IPS-20b (cell line): Measurements from ENCODE around the gene CAMK1D.
A peak's percentile ranks its signal among the peaks of the same experiment; 100 is the strongest.

Experiments
- H3K27ac ChIP-seq: one replicate; pipeline ENCODE4 v1.5.1; 2013; ENCODE audit warnings: low read length
- H3K27me3 ChIP-seq: 2 replicates; pipeline ENCODE4 v1.6.1; 2013; ENCODE audit warnings: mild to moderate bottlenecking, low read length, inconsistent platforms; ENCODE audit not compliant: insufficient read depth
- H3K36me3 ChIP-seq: 2 replicates; pipeline ENCODE4 v1.6.1; 2013; ENCODE audit warnings: low read depth, mild to moderate bottlenecking, inconsistent platforms, low read length, moderate library complexity; ENCODE audit not compliant: insufficient read depth
- H3K4me1 ChIP-seq: 2 replicates; pipeline ENCODE4 v1.6.1; 2013; ENCODE audit warnings: mild to moderate bottlenecking, control low read depth, inconsistent platforms, low read length, moderate library complexity; ENCODE audit not compliant: insufficient read depth
- H3K4me3 ChIP-seq: 2 replicates; pipeline ENCODE4 v1.5.1; 2013; ENCODE audit warnings: mild to moderate bottlenecking, low read length, inconsistent platforms
- H3K9ac ChIP-seq: 2 replicates; pipeline ENCODE4 v1.6.1; 2013; ENCODE audit warnings: low read depth, mild to moderate bottlenecking, inconsistent platforms, low read length, moderate library complexity
- H3K9me3 ChIP-seq: 2 replicates; pipeline ENCODE4 v1.6.1; 2013; ENCODE audit warnings: mild to moderate bottlenecking, low read depth, low read length, inconsistent platforms; ENCODE audit not compliant: insufficient read depth

Gene CAMK1D

DNA sequence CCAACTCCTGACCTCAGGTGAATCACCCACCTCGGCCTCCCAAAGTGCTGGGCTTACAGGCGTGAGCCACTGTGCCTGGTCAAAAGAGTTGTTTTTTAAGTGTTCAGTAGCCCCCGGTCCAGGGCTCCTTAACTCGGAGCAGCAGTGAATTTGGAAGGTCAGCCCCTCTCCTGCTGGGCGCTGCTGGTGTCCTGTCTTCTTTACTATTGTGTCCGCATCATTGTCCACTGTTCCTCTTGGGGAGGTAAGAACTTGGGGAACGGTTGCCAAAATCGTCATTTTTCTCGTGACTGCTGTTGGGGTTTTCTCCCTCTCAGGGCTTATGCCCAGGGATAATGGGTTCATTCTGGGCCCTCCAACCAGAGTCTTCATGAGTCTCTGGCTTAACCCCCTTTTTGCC lies 46.7 kb downstream of the CAMK1D start:
- Histone ChIP-seq H3K27me3 (no peaks in the 10 kb centered on the region), H3K27ac (no peak overlapping the region), H3K4me3 (no peak overlapping the region), H3K4me1 (peaks cover 9% of the 10 kb centered on the region; the same call in 1 of the 2 replicates), H3K9me3 (no peaks in the 10 kb centered on the region), H3K36me3 (no peaks in the 10 kb centered on the region), H3K9ac (no peak overlapping the region)

DNA sequence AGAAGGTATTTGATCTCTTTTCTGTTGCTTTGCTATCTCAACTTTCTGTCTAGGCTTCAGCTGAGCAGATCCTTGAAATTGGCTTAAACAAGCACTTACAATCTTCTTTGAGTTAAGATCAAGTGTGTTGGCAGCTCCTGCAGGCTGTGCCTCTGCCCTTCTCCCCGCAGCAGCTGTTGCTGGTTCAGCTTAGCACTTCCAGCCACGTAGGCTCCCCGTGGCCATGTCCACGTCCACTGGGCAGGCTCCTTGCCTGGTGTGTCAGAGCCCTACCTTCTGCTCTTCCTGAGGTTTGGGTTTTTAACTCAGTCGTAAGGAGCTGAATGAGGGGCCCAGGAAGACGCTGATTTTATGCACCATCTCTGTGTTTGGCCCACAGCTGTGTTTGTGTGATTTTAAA lies 47.2 kb downstream of the CAMK1D start:
- no peak overlapping the region for H3K4me3 ChIP-seq
- H3K9me3 ChIP-seq: no peaks in the 10 kb centered on the region
- no peaks in the 10 kb centered on the region for H3K27me3 ChIP-seq
- no peak overlapping the region for H3K9ac ChIP-seq
- H3K27ac ChIP-seq: no peak overlapping the region
- no peaks in the 10 kb centered on the region for H3K36me3 ChIP-seq
- peaks cover 9% of the 10 kb centered on the region; the same call in 1 of the 2 replicates for H3K4me1 ChIP-seq

DNA sequence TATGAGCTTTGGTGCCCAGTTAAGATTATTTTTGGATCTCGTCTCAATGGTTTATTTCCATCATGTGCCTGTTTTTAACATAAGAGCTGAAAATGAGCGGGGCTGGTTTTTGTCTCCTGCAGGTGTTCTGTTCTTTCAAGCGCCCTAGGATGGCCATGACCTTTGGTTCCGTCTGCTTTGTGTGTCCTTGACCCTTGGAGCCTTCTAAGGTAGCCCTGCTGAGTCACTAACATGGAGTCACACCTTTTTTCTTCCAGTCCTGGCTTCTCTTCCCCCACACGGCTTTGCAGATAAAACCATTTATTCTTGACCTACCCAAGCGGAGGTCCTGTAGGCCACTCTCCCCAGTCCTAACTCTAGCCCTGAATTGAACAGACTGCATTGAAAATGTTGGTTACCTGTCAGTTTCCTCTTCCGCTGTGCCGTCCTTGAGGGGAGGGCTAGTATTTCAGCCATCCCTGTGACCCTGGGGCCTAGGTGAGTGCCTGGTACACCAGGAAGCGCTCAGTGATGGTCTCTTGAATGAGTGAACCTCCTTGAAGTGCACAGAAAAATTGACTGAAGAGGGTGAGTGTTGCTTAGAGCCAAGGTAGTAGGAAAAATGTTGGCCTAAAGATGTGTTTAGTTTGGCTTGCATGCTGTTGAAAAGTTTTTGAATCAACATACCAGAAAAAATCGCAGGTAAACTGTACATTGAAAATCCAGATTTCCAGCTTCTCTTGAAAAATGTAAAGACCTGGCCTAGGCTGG lies 48.0 kb downstream of the CAMK1D start:
- Histone ChIP-seq H3K4me3 (no peak overlapping the region), H3K27me3 (no peaks in the 10 kb centered on the region), H3K4me1 (peaks cover 9% of the 10 kb centered on the region; the same call in 1 of the 2 replicates), H3K9ac (peak overlapping the region; percentile 44; the same call in 1 of the 2 replicates), H3K27ac (no peak overlapping the region), H3K36me3 (no peaks in the 10 kb centered on the region), H3K9me3 (no peaks in the 10 kb centered on the region)

DNA sequence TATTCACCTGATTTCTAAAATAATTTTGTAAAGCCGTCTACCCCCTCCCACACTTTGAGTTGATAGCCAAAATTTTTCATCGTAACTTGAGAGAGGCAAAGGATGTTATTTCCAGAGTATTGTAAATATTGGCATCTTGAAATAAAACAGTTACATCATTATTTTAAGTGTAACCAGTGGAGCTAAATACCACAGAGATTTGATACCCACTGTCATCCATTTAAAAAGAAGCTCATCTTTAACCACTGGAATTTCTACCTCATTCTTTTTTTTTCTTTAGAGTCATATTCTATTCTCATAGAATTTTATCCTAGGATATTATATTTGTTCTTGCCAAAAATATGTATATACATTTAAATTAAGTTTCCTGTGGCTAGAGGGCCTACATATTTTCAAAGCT lies 48.6 kb downstream of the CAMK1D start:
- H3K9me3 ChIP-seq: no peaks in the 10 kb centered on the region
- no peaks in the 10 kb centered on the region for H3K27me3 ChIP-seq
- H3K9ac ChIP-seq: peak overlapping the region; percentile 44; the same call in 1 of the 2 replicates
- H3K4me3 ChIP-seq: no peak overlapping the region
- H3K27ac ChIP-seq: no peak overlapping the region
- peaks cover 9% of the 10 kb centered on the region; the same call in 1 of the 2 replicates for H3K4me1 ChIP-seq
- no peaks in the 10 kb centered on the region for H3K36me3 ChIP-seq

DNA sequence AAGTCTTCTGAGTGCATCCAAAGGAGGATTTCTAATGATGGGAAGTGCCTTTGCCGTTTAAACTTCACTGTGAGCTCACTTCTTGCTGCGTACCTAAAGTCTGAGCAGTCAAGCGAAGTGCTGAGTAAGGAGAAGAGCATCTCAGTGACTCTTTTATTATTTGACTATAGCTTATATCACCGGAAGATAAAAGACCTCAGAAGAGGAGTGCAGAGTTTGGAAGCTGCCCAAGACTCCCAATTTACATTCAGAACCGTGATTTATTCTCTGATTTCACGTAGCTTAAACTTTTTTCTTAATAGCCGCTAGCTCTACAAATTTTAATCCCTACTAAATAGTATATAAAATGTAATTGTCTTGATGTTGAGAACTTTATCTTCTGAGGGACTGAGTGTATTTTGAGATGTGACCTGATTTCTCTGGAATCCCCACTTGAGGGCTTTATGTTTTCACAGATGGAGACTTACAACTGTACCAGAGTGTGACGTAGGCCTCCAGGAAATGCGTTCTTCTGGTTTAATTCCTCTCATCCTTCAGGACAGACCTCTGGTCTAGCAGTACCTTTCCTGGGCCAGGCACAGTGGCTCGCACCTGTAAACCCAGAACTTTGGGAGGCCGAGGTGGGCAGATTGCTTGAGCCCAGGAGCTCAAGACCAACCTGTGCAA lies 51.1 kb downstream of the CAMK1D start:
- Histone ChIP-seq H3K27me3 (no peaks in the 10 kb centered on the region), H3K9ac (no peak overlapping the region), H3K4me3 (no peak overlapping the region), H3K36me3 (no peaks in the 10 kb centered on the region), H3K27ac (no peak overlapping the region), H3K9me3 (no peaks in the 10 kb centered on the region), H3K4me1 (peaks cover 7% of the 10 kb centered on the region; the same call in 1 of the 2 replicates)

DNA sequence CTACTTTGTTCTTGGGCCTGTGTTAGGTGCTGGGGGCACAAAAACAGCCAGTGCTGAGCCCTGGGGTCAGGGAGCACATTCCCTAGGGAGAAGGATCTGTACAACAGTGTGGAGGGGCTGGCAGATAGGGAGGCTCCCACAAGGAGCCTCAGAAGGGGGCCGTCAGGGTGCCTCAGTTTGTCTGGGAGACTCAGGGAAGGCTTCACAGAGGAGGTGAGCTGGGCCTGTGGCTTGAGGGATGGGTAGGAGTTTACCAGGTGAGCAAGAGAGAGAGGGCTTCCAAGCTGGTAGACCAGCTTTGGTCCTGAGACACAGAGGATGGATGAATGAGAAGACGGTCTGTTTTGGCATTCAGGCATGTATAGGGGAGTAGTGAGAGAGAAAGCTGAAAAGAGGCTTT lies 52.1 kb downstream of the CAMK1D start:
- no peaks in the 10 kb centered on the region for H3K36me3 ChIP-seq
- H3K27ac ChIP-seq: no peak overlapping the region
- H3K4me1 ChIP-seq: peaks cover 7% of the 10 kb centered on the region; the same call in 1 of the 2 replicates
- H3K27me3 ChIP-seq: no peaks in the 10 kb centered on the region
- H3K9me3 ChIP-seq: no peaks in the 10 kb centered on the region
- H3K9ac ChIP-seq: no peak overlapping the region
- H3K4me3 ChIP-seq: no peak overlapping the region

DNA sequence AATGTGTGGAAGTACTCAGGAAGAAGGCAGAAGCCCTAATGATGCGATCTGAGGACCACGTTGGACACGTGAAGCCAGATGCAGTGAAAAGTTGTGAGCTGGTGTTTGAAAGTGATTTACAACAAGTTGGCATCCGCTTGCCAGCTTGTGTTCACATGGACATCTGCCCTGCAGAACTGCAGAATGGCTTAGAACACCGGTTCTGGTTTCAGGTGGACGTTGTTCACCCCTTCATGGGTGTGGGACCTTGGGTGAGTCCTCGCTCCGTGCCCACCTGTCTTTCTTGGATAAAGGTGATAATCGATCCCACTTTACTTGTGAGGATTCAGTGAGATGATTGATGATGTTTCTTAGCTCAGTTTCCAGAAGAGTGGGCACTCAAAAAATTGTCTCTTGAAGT lies 53.8 kb downstream of the CAMK1D start:
- Histone ChIP-seq H3K27ac (no peak overlapping the region), H3K27me3 (no peaks in the 10 kb centered on the region), H3K9me3 (no peaks in the 10 kb centered on the region), H3K4me1 (no peaks in the 10 kb centered on the region), H3K4me3 (no peak overlapping the region), H3K9ac (no peak overlapping the region), H3K36me3 (no peaks in the 10 kb centered on the region)

DNA sequence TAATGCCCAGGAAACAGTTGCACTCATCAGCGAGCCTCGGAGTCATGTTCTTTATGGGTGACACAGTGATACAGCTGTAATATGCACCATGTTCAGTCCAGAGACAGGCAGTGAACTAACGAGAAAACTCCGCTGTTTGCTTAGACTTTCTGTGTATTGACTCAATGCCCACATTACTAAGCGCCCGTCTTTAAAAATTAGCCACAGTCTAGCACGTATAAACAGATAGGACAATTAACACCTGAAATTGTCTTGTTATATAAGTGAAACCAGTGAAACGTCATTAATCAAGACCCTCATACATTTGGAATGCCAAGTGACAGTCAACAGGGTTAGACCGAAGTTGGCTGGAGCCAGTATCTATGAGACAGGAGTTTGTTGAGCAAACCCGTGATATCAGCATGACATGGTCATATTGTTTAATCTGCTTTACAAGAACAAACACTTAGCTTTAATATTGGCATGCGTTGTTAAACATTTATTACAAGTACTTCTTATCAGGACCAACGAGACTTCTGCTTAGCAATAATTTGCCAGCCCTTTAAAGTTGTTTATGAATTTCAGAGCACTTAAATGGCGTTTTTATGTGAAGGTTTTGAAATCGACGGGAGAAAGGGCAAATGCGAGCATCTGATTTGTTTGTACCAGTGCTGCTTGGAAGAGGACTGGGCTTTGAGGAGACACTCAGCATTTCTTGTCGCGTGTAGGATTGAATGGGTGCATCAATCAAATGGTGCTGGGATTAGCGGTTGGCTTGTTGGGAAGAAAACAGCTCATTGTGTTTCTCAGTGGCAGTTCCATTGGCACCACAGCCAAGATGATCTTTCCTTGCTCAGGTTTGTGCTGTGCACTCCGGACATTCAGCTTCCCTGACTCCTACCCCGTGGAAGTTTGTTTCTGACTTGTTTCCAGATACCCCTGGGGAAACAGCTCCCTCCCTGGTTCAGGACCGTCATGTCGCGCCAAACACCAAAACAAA lies 56.3 kb downstream of the CAMK1D start:
- Histone ChIP-seq H3K36me3 (no peaks in the 10 kb centered on the region), H3K9me3 (no peaks in the 10 kb centered on the region), H3K9ac (no peak overlapping the region), H3K4me3 (no peak overlapping the region), H3K27ac (no peak overlapping the region), H3K4me1 (no peaks in the 10 kb centered on the region), H3K27me3 (no peaks in the 10 kb centered on the region)

DNA sequence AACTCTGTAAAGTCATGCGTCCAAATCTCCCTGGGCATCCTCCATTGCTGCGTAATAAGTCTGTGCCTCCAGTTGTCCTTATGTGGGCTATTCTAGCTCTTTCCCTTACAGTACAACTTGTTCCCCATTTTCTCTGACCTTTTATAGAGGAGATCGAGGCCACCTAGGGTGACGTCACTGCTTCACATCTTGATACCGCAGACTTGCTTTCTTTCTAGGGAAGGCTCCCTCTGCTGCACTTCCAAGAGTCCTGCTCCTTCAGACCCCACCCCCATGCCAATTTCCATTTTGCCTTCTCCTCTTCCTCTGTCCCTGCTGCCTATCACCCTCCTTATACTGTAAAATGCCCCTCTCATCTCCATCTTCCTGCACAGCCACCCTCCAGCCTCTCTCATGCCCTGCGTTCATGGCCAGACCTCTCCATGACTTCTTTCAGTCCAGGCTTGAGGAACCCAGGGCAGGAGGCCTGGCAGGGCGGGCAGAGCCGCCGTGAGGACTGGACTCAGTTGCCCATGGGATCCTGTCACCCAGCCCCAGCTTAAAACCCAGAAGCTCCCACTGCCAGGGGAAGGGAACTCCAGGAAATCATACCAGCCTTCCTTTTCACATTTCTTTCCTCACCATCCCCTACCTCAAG lies 57.5 kb downstream of the CAMK1D start:
- H3K4me3 ChIP-seq: no peak overlapping the region
- no peaks in the 10 kb centered on the region for H3K9me3 ChIP-seq
- no peaks in the 10 kb centered on the region for H3K4me1 ChIP-seq
- no peaks in the 10 kb centered on the region for H3K27me3 ChIP-seq
- H3K27ac ChIP-seq: no peak overlapping the region
- H3K36me3 ChIP-seq: no peaks in the 10 kb centered on the region
- H3K9ac ChIP-seq: no peak overlapping the region

DNA sequence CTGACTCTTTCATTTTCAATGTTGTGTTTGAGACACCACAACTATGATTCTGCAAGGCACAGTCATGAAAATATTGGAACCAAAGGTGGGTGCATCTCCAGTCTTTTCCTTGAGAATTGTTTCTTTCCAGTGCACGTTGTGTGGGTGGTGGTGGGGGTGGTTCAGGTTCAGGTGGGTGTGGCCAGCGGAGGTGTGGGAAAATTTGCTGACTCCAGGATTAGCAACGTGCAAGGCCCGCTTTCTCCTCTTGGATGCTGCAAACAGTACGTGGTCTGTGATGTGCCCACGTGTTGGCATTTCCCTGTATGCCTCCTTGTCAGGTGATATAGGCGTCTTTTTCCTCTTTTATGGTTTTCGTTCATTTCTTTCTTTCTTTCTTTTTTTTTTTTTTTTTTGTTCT lies 59.1 kb downstream of the CAMK1D start:
- no peak overlapping the region for H3K27ac ChIP-seq
- no peaks in the 10 kb centered on the region for H3K4me1 ChIP-seq
- no peak overlapping the region for H3K9ac ChIP-seq
- no peak overlapping the region for H3K4me3 ChIP-seq
- no peaks in the 10 kb centered on the region for H3K9me3 ChIP-seq
- no peaks in the 10 kb centered on the region for H3K36me3 ChIP-seq
- H3K27me3 ChIP-seq: no peaks in the 10 kb centered on the region

DNA sequence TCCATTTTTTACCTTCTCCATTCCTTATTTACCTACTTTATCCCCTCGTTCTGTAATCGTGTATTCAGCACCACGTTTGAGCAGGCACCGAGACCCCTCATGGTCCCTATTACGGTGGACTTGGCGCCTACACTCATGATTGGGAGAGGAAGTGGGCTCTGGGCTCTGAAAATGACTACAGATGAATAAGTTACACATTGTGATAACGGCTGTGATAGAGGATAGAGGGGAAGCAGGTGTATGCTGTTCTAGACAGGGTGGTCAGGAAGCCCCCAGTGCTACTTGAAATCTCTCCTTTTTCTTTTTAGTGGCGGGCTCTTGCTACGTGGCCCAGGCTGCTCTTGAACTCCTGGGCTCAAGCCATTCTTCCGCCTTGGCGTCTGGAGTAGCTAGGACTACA lies 59.8 kb downstream of the CAMK1D start:
- no peak overlapping the region for H3K27ac ChIP-seq

More for the DNA sequence above, 59.8 kb downstream of the CAMK1D start:
- Histone ChIP-seq H3K9me3 (no peaks in the 10 kb centered on the region), H3K36me3 (no peaks in the 10 kb centered on the region), H3K4me3 (no peak overlapping the region), H3K4me1 (no peaks in the 10 kb centered on the region), H3K9ac (no peak overlapping the region), H3K27me3 (no peaks in the 10 kb centered on the region)
